Cardiac fibroblast (primary cell): Measurements from ENCODE around the gene GPR173.

Source experiments
- DNase-seq, 2 donors: peaks; one replicate each; pipeline versions ENCODE4 v3.0.0 to v3.0.0-alpha.2; 2010; ENCODE audit warnings: low read depth in 2 of 2
- H3K4me3 ChIP-seq, 2 donors: replicated peaks in 1 of 2; 1 replicate in 1 of 2; 2 replicates in 1 of 2; pipeline ENCODE4 v1.5.1; 2011; ENCODE audit warnings: low read depth in 2 of 2, low read length in 2 of 2, mild to moderate bottlenecking in 2 of 2, moderate library complexity in 1 of 2
- TF ChIP-seq, protein P1 (sequence below): IDR thresholded peaks from one replicate; pipeline ENCODE4 v1.5.1; 2011; ENCODE audit warnings: low read depth, mild to moderate bottlenecking, low read length, inconsistent platforms

Gene GPR173

DNA sequence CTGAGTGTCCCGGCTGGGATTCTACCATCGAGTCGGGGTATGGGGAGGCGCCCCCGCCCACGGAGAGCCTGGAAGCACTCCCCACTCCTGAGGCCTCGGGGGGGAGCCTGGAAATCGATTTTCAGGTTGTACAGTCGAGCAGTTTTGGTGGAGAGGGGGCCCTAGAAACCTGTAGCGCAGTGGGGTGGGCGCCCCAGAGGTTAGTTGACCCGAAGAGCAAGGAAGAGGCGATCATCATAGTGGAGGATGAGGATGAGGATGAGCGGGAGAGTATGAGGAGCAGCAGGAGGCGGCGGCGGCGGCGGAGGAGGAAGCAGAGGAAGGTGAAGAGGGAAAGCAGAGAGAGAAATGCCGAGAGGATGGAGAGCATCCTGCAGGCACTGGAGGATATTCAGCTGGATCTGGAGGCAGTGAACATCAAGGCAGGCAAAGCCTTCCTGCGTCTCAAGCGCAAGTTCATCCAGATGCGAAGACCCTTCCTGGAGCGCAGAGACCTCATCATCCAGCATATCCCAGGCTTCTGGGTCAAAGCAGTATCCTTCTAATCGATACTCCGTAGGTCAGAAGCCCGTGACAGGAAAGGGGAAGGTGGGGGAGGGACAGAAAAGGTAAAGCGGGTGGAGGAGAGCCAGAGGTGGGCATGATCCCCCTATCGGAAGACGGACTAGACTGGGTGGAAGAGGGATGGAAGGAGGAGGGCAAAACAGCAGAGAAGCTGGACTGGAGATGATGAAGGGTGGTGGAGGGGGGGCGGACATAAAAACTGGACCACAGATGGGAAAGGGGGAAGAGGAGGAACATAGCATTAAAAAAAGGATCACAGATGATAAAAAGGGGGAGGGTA, 34.4 kb downstream of the GPR173 start:
- DNase-seq, result no peak
- peak overlapping the region; percentile 70 to 72 for H3K4me3 ChIP-seq
- TF ChIP-seq, protein P1, sequence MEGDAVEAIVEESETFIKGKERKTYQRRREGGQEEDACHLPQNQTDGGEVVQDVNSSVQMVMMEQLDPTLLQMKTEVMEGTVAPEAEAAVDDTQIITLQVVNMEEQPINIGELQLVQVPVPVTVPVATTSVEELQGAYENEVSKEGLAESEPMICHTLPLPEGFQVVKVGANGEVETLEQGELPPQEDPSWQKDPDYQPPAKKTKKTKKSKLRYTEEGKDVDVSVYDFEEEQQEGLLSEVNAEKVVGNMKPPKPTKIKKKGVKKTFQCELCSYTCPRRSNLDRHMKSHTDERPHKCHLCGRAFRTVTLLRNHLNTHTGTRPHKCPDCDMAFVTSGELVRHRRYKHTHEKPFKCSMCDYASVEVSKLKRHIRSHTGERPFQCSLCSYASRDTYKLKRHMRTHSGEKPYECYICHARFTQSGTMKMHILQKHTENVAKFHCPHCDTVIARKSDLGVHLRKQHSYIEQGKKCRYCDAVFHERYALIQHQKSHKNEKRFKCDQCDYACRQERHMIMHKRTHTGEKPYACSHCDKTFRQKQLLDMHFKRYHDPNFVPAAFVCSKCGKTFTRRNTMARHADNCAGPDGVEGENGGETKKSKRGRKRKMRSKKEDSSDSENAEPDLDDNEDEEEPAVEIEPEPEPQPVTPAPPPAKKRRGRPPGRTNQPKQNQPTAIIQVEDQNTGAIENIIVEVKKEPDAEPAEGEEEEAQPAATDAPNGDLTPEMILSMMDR, result no peak

DNA sequence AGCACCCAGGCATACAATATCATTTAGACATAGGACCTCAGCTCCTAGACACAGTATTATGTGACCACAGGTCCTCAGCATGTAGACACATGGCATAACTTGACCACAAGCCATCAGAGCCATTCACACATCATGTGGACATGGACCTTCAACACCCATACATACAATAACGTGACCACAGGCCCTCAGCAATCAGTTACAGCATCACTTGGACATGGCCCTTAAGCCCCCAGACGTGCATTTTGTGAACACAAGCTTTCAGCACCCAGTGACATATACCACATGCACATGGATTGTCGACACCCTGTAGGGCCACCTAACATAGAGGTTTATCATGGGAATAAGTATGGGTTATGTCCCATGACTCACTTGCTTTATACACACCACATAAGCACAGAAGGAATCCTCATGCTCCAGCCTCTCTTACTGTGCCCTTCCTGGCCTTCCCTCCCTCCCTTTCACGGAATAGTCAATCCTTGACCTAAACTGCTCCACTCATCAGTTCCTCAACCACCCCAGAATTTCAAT, 35.5 kb downstream of the GPR173 start:
- no peak for DNase-seq
- no peak overlapping the region for H3K4me3 ChIP-seq
- TF ChIP-seq, protein P1, result no peak

DNA sequence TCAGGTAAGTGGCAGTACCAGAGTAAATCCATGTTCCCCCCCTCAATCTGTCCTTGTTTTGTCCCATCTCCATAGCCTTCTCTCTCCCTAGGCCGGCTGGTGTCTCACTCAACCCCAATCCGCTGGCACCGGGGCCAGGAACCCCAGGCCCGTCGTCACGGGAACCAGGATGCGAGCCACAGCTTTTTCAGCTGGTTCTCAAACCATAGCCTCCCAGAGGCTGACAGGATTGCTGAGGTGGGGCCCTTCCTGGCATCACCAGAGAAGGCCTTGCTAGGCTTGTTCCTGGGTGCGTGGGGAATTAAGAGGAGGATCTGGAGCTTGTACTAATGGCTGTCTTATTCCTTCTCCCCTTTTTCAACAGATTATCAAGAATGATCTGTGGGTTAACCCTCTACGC, 36.3 kb downstream of the GPR173 start:
- TF ChIP-seq, protein P1, result no peak
- no peak for DNase-seq
- H3K4me3 ChIP-seq, result no peak overlapping the region

DNA sequence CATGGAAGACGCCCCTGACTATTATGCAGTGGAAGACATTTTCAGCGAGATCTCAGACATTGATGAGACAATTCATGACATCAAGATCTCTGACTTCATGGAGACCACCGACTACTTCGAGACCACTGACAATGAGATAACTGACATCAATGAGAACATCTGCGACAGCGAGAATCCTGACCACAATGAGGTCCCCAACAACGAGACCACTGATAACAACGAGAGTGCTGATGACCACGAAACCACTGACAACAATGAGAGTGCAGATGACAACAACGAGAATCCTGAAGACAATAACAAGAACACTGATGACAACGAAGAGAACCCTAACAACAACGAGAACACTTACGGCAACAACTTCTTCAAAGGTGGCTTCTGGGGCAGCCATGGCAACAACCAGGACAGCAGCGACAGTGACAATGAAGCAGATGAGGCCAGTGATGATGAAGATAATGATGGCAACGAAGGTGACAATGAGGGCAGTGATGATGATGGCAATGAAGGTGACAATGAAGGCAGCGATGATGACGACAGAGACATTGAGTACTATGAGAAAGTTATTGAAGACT, 37.2 kb downstream of the GPR173 start:
- TF ChIP-seq, protein P1, result no peak
- H3K4me3 ChIP-seq, result no peak overlapping the region
- no peak for DNase-seq

DNA sequence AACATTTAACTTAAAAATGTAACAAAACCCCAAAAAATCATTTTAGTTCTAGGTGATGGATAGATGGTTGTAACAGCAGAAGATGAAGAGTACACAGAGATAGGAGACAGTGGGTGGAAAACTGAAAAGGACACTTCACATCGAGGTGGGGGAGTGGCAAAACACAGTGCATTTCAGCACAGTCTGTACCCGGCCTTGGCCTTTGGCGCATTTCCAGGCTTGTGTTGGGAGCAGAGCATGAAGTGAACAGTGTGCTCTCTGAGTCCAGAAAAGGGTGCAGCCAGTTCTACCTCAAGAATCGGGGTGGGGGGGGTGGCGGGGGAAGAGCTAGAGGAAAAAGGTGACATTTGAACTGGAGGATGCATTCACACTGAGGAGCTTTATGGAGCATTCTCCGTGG, 37.9 kb downstream of the GPR173 start:
- TF ChIP-seq, protein P1, result no peak
- H3K4me3 ChIP-seq, result no peak overlapping the region
- peak; percentile 46 to 47 for DNase-seq

DNA sequence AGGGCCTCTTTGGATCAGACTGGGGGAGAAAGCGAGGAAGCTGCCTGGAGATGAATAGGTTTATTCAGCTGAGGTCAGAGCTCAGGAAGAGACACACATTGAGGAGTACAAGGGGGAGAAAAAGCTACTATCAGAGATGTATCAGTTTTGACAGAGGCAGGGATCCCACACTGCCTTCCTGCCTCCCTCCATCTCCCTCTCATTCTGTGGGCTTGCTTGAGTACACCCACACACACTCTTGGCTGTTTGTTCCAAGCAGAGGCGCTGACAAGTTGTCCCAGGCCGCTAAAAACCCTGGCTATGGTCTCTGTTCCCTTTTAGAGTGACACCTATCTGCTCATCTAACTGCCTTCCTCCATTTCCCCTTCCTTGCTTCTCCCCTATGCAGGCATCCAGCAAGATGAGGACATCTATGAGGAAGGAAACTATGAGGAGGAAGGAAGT, 38.8 kb downstream of the GPR173 start:
- TF ChIP-seq, protein P1, result no peak
- H3K4me3 ChIP-seq, result no peak overlapping the region
- no peak for DNase-seq
